GM12891 (cell line): ENCODE results near the gene RBM20.

Experiments used
- POLR2A ChIP-seq: IDR thresholded peaks from 2 replicates; pipeline ENCODE4 v1.6.1; 2011; ENCODE audit warnings: low read depth, low read length, control low read depth
- TAF1 ChIP-seq: IDR thresholded peaks from 2 replicates; pipeline ENCODE4 v1.6.1; 2011; ENCODE audit warnings: low read depth, low read length, control low read depth

DNA sequence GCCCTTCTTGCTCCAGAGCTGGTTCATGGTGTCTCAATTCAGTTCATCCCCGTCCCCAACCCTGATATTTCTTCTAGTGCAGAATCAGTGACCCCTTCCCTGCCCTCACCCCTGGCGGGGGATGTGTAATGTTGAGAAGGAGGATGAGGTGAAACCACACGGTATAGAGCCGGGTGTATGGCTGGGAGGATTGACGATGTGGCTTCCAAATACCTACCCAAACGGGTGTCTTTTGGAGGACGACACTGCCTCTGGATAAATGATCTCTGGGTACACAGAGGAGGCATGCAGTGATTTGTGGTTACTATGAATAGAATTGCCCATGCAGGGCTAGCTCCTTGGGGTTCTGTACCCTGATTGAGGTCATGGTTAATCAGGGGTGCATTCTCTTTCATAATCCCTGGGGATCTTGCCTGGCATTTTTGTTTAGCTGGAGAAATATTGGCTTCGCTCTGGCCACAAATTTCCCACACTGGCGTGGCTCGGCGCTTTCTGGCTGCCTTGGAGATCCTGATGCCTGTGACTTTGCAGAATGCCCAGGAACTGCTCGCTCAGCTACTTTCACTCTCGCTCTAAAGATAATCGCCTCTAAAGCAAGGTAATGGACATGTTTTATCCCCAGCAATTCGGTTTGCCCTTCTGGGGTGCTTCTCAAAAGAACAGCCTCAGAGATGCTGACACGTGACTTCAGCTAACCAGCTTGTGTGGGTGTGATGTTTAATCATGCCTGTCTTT lies 89.2 kb downstream of the RBM20 start:
- no peak for TF ChIP-seq POLR2A
- no peak for TF ChIP-seq TAF1
